Epidermal melanocyte (primary cell): ENCODE measurements around the gene FARP1.
"Not testable (repeated sequence)": the region's sequence is repeated elsewhere in the genome, so short reads cannot be mapped to it uniquely, and the experiment has no call there.

Source experiments
- DNase-seq: peaks from one replicate; pipeline ENCODE4 v3.0.0; 2011; ENCODE audit warnings: low spot score; ENCODE audit not compliant: insufficient read length

Gene FARP1

DNA sequence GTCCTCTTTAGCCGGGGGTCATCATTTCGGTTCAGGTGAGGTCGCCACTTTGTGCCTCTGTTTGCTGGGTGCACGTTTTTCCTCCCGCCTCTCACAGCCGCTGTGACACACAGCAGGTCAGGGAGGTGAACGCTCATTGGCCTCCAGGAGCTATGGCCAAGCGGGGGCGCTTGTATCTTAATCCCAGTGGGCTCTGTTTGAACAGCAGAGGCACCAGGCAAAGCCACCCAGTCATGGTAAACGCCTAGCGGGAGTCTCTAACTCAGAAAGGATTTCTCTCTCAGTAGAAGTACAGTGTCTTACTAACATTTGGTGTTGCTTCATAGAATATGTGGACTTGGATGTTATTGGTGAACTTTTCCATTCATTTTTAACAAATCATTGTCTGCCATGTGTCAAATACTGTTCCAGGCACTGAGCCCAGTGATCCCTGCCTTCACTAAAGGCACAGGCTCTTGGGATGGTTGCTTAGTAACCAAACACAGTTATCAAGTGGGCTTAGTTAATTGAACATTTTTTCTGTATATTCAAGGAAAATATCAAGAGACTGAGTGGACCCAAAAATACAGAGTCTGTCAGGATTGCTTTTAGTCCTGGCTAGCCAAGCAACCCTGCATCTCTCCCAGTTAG, 247.3 kb downstream of the FARP1 start:
- DNase-seq, result no peak

DNA sequence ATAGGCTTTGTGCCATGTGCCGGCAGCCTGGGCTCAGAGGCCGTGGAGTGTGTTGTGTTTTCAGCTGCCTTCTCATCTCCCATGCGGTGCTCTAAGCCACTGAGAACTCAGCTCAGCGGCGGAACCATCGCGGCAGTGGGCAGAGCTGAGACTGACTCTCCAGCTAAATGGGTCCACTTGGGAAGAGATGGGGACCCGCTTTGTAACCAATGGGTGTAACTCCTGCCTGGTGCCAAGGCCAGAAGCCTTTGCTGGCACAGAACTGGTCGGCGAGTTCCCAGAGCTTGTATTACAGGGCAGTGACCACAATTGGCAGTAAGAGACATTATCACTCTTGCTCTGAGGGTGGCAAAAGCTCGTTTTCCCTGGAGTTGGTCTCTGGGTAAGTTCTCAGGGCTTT, 251.0 kb downstream of the FARP1 start:
- DNase-seq, result no peak

DNA sequence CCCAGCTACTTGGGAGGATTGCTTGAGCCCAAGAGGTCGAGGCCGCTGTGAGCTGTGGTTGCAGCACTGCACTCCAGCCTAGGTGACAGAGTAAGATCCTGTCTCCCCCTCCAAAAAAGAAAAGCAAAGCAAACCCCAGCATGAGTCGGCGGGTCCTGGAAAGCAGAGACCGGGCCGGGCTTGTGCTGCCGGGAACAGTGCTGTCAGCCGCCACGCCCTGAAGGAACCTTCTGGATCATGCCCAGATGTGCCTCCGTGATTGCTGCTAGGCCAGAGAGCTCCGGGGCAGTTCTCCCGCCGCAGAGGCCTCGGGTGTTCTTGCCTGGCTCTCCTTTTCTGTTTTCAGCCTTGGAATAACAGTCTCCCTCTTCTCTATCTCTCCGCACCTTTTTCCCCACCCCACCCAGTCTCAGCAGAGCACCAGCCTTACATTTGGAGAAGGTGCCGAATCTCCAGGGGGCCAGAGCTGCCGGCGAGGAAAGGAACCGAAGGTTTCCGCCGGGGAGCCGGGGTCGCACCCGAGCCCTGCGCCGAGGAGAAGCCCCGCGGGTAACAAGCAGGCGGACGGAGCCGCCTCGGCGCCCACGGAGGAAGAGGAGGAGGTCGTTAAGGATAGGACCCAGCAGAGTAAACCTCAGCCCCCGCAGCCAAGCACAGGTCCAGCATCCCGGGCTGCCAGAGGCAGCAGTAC, 252.1 kb downstream of the FARP1 start:
- no peak for DNase-seq

DNA sequence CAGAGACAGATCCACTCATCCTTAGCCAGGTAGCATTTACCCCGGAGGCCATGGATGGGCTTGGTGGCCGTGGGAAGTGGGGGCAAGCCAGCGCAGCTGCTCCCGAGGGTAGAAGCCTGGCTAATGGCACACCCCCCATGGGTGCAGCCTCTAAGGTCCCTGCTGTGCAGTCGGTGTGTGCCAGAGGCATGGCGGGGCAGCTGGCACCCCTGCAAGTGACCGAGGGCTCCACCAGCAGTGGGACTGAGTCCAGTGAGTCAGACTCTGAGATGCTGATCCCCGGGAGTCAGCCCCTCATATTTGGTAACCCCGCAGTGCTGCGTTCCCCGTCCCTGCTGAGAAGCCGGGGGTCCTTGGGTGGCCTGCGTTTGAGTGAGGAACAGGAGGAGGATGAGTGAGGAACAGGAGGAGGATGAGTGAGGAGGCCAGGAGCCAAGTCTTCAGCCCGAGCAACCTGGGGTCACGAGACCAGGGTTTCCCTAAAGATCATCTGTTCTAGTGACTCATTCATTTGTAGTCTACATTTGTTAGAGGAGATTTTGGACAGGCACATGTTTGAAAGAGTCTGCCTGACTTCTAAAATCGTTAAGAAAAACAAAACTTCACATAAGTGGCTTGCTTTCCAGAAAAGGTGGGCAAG, 253.3 kb downstream of the FARP1 start:
- DNase-seq, result no peak

DNA sequence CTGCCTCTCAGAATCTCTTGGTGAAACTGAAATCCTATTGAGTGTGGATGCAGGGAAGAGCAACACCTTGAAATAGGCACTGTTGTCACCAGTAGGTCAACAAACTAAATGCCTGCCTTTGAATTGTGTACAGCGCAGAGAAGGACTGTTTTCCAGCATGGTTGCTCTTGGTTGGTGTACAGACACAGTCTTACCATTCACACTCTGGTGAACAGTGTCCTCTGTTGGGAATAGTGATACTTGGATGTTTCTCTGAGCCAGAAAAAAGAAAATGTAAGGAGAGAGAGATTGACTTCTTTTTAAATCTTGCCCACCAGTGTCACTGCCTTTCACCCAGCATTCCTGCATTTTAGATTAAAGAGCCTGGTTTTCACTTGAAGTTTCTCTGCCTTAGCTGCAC, 254.3 kb downstream of the FARP1 start:
- no peak for DNase-seq

DNA sequence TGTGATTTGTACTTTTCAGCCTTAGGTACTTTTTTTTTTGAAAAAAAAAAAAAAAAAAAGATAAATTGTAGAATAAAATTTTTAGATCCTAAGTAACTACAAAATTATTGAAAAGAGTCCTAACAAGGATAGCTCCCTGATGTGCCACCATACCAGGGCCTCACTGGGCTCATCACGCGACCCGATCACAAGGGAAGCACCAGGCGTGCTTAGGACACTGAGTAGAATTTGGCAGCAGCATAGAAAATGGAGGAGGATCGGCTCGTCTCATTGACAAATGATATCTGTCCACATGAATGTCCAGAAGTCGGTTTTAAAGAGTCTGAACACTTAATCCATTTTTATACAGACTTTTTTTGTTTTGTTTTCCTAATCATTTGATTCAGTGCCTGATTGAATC, 255.0 kb downstream of the FARP1 start:
- DNase-seq, result no peak

GRCh38 chr13:98398581-98398980, 255.7 kb downstream of the FARP1 start:
- DNase-seq, result no peak

GRCh38 chr13:98399756-98400155, 256.9 kb downstream of the FARP1 start:
- DNase-seq, result peak; percentile 27

GRCh38 chr13:98401934-98402333, 259.0 kb downstream of the FARP1 start:
- no peak for DNase-seq

- no peak for DNase-seq
These were observed 260.2 kb downstream of the FARP1 start for GRCh38 chr13:98403076-98403475.

GRCh38 chr13:98405107-98405571, 262.2 kb downstream of the FARP1 start:
- DNase-seq, result no peak

GRCh38 chr13:98405690-98406344, 262.9 kb downstream of the FARP1 start:
- no peak for DNase-seq

DNA sequence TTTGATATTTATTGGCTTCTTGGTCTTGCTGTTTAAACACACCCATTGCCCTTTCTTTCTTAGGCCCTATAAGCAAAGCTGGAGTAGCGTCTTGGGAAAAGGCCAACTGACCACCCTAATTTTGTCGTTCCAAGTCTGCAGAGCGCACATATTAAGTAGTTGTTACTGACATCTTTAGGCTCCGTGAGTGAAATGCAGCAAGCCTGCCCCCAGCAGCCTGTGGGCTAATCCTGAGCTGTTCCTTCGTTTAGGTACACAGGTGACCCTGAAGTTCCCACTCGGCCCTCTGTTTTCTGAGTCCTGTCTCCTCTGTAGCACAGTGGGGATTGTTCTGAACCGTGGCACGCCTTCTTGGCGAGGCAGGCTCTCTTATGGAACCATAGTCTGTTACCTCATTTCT, 263.5 kb downstream of the FARP1 start:
- no peak for DNase-seq

DNA sequence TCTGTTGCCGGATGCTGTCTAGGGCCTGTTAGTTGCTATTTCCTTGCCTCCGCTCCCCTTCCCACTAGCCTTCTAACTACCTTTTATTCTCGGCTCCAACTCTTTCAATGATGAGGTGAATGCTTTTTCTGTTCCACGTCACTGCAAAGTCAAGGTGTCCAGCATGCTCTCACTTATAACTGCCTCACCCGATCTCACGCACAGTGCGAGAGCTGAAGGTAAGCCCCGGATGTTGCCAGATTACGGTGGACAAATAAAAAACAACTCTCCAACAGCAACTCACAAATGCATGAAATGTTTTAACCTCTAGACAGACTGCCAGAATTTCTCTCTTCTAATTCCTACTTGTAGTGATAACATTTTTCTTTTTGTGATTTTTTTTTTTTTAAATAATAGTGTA, 264.1 kb downstream of the FARP1 start:
- DNase-seq, result no peak

- DNase-seq, result no peak
These were observed 264.7 kb downstream of the FARP1 start for GRCh38 chr13:98407575-98407974.

DNA sequence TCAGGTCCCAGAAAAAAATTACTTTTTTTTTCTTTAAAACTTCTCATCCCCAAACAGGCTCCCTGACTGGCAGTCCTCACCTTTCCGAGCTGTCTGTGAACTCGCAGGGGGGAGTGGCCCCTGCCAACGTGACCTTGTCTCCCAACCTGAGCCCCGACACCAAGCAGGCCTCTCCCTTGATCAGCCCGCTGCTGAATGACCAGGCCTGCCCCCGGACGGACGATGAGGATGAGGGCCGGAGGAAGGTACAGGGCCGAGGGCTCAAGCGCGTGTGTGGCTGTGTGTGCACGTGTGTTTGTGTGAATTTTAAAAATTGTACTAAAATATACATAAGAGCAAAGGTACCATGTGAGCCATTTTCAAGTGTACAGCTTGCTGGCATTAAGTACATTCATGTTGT, 266.4 kb downstream of the FARP1 start:
- DNase-seq, result no peak

GRCh38 chr13:98410612-98411011, 267.7 kb downstream of the FARP1 start:
- no peak for DNase-seq

DNA sequence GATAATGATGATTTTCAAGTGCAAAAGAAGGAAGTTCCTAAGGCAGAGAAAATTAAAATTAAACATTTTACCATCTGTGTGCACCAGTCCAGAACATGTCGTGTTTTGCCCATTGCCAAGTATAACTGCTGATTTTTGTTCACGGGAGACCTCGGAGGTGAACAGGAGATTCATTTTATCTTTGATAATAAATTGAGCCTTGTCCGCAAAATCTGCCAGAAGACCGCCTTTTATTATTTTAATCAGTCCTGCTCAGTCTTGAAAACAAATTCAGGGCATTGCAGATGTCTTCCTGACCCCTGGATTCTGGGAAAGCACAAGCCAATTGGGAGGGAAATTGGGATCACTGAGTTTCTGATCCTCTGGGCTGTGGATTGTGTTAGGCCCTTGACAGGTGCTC, 268.1 kb downstream of the FARP1 start:
- DNase-seq, result no peak

DNA sequence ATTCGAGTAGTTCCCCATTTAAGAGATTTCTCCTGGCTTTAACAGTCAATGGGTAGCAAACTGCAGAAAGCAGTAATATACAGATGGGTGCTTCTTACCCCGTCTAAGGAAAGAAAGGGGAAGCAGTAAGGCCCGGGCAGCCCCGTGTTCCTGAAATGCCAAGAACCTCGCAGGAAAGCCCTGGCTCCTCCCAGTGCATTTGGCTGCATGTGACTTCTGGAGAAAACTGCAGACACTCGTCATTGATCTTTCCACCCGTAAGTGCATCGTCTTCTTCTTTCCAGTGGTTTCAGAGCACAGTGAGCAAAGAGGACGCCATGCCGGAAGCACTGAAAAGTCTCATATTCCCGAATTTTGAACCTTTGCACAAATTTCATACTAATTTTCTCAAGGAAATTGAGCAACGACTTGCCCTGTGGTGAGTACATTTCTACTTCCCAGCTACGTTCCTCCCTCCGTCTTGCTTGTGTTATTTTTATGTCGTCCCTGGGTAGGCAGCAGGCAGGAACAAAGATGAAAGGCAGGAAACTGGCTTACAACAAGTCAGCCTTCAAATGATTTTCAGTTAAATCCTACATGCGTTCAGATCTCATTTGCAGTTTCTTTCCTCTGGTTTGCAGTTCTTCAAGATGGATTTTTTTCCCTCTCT, 268.8 kb downstream of the FARP1 start:
- DNase-seq, result no peak

DNA sequence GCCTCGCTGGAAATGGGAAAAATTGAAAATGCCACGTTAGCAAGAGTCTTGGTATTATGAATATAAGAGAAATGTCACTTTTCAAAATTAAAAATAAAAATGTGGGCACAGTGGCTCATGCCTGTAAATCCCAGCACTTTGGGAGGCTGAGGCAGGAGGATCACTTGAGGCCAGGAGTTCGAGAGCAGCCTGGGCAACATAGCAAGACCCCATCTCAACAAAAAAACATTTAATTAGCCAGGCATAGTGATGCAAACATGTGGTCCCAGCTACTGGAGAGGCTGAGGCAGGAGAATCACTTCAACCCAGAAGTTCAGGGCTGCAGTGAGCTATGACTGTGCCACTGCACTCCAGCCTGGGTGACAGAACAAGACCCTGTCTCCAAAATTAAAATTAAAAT, 270.4 kb downstream of the FARP1 start:
- DNase-seq, result not testable (repeated sequence)

DNA sequence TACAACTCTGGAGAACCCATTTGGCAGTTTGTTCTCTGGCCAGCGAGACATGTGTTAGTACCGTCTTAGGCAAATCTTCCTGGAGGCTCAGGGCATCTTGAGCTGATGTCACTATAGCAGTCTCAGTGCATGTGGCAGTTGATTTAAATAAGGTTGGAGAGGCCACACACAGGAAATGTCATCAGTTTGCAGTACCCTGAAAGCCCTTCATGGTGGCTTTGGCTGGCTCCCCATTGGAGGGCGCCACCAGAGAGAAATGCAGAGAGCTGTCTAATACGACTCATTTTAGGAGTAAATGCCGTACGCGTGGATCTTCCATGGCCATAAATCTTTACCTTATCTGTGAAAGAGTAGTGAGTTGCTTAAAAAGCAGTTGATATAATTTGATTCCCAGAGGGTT, 270.9 kb downstream of the FARP1 start:
- no peak for DNase-seq
